ENCODE data around the gene ANKRD60.

The ANKRD60 gene

GRCh38 chr20:58246346-58246745 is 17.9 kb upstream of the ANKRD60 start:
- TF ChIP-seq CTCF (conservative IDR thresholded peaks at IDR 0.05; ENCODE audit: low read depth, low read length) = no peak
- Histone ChIP-seq H3K27me3 (ENCODE audit: insufficient read depth, low read depth) (no peaks in the 10 kb centered on the region), H3K4me1 (ENCODE audit: low read depth, poor library complexity, severe bottlenecking) (no peaks in the 10 kb centered on the region), H3K4me3 (IDR thresholded peaks at IDR 0.05; ENCODE audit: insufficient read depth, low read depth, low read length) (no peak overlapping the region), H3K27ac (no peak overlapping the region), H2AFZ (ENCODE audit: low read depth) (no peak overlapping the region), H3K79me2 (ENCODE audit: insufficient read depth, low read depth) (no peaks in the 10 kb centered on the region), H3K9ac (no peak overlapping the region), H3K36me3 (ENCODE audit: insufficient read depth) (no peaks in the 10 kb centered on the region), H3K4me2 (no peak overlapping the region), H4K20me1 (ENCODE audit: insufficient read depth) (no peaks in the 10 kb centered on the region)

- Histone ChIP-seq H3K79me2 (ENCODE audit: insufficient read depth, low read depth) (no peaks in the 10 kb centered on the region), H3K4me2 (no peak overlapping the region), H3K36me3 (ENCODE audit: insufficient read depth) (no peaks in the 10 kb centered on the region), H2AFZ (ENCODE audit: low read depth) (no peak overlapping the region), H3K27ac (no peak overlapping the region), H3K4me1 (ENCODE audit: low read depth, poor library complexity, severe bottlenecking) (no peaks in the 10 kb centered on the region), H3K9ac (no peak overlapping the region), H3K4me3 (IDR thresholded peaks at IDR 0.05; ENCODE audit: insufficient read depth, low read depth, low read length) (no peak overlapping the region), H4K20me1 (ENCODE audit: insufficient read depth) (no peaks in the 10 kb centered on the region), H3K27me3 (ENCODE audit: insufficient read depth, low read depth) (no peaks in the 10 kb centered on the region)
- no peak for TF ChIP-seq CTCF (conservative IDR thresholded peaks at IDR 0.05; ENCODE audit: low read depth, low read length)
These were observed 17.5 kb upstream of the ANKRD60 start for GRCh38 chr20:58245931-58246330.

GRCh38 chr20:58245181-58245891 is 16.9 kb upstream of the ANKRD60 start:
- H3K4me2 ChIP-seq = no peak overlapping the region
- H3K4me1 ChIP-seq (ENCODE audit: low read depth, poor library complexity, severe bottlenecking) = no peaks in the 10 kb centered on the region
- H3K4me3 ChIP-seq (IDR thresholded peaks at IDR 0.05; ENCODE audit: insufficient read depth, low read depth, low read length) = no peak overlapping the region
- no peaks in the 10 kb centered on the region for H4K20me1 ChIP-seq (ENCODE audit: insufficient read depth)
- no peak for TF ChIP-seq CTCF (conservative IDR thresholded peaks at IDR 0.05; ENCODE audit: low read depth, low read length)
- no peaks in the 10 kb centered on the region for H3K27me3 ChIP-seq (ENCODE audit: insufficient read depth, low read depth)
- H3K36me3 ChIP-seq (ENCODE audit: insufficient read depth) = no peaks in the 10 kb centered on the region
- H3K9ac ChIP-seq = no peak overlapping the region
- no peak overlapping the region for H2AFZ ChIP-seq (ENCODE audit: low read depth)
- no peaks in the 10 kb centered on the region for H3K79me2 ChIP-seq (ENCODE audit: insufficient read depth, low read depth)
- no peak overlapping the region for H3K27ac ChIP-seq

- H3K9ac ChIP-seq = no peak overlapping the region
- TF ChIP-seq CTCF (conservative IDR thresholded peaks at IDR 0.05; ENCODE audit: low read depth, low read length) = no peak
- no peaks in the 10 kb centered on the region for H3K36me3 ChIP-seq (ENCODE audit: insufficient read depth)
- H4K20me1 ChIP-seq (ENCODE audit: insufficient read depth) = no peaks in the 10 kb centered on the region
- no peaks in the 10 kb centered on the region for H3K4me1 ChIP-seq (ENCODE audit: low read depth, poor library complexity, severe bottlenecking)
- no peak overlapping the region for H3K4me2 ChIP-seq
- H3K27me3 ChIP-seq (ENCODE audit: insufficient read depth, low read depth) = no peaks in the 10 kb centered on the region
- H3K27ac ChIP-seq = no peak overlapping the region
- H2AFZ ChIP-seq (ENCODE audit: low read depth) = no peak overlapping the region
- H3K4me3 ChIP-seq (IDR thresholded peaks at IDR 0.05; ENCODE audit: insufficient read depth, low read depth, low read length) = no peak overlapping the region
- no peaks in the 10 kb centered on the region for H3K79me2 ChIP-seq (ENCODE audit: insufficient read depth, low read depth)
These were observed 16.1 kb upstream of the ANKRD60 start for GRCh38 chr20:58244517-58245030.
